Hepatocyte (in vitro differentiated cells): ENCODE data around the gene CRISPLD2. TPM values are rescaled to one million over a fixed set of nuclear protein-coding genes. Genes with fewer than 3 reads are reported as not detected.
A peak's percentile ranks its signal among the peaks of the same experiment; 100 is the strongest.

Experiments
- DNase-seq: peaks from one replicate; pipeline ENCODE4 v3.0.0-alpha.2; 2016; ENCODE audit warnings: low spot score
- H2AFZ ChIP-seq: fragments of 200-600 bp; sonication (generic); 2 replicates; pipeline ENCODE4 v1.6.0; 2016; ENCODE audit warnings: antibody characterized with exemption, mild to moderate bottlenecking
- H3K27ac ChIP-seq: fragments of 200-600 bp; sonication (generic); 2 replicates; pipeline ENCODE4 v1.5.1; 2016; ENCODE audit warnings: mild to moderate bottlenecking
- H3K27me3 ChIP-seq: fragments of 200-600 bp; sonication (generic); 2 replicates; pipeline ENCODE4 v1.6.1; 2016
- H3K36me3 ChIP-seq: fragments of 200-600 bp; sonication (generic); replicated peaks from 2 replicates; pipeline ENCODE4 v1.5.1; 2016; ENCODE audit warnings: low read depth; ENCODE audit not compliant: insufficient read depth
- H3K4me1 ChIP-seq: fragments of 200-600 bp; sonication (generic); 2 replicates; pipeline ENCODE4 v1.5.1; 2016; ENCODE audit warnings: mild to moderate bottlenecking, moderate library complexity; ENCODE audit not compliant: insufficient read depth
- H3K4me2 ChIP-seq: fragments of 200-600 bp; sonication (generic); 2 replicates; pipeline ENCODE4 v1.6.0; 2016
- H3K4me3 ChIP-seq: fragments of 200-600 bp; sonication (generic); 2 replicates; pipeline ENCODE4 v1.5.1; 2016; ENCODE audit warnings: mild to moderate bottlenecking
- H3K79me2 ChIP-seq: fragments of 200-600 bp; sonication (generic); 2 replicates; pipeline ENCODE4 v1.6.0; 2017; ENCODE audit warnings: mild to moderate bottlenecking
- H3K9me2 ChIP-seq: fragments of 200-600 bp; sonication (generic); replicated peaks from 2 replicates; pipeline ENCODE4 v1.6.0; 2017; ENCODE audit warnings: mild to moderate bottlenecking; ENCODE audit not compliant: insufficient read depth
- H3K9me3 ChIP-seq: fragments of 200-600 bp; sonication (generic); 2 replicates; pipeline ENCODE4 v1.5.1; 2016; ENCODE audit warnings: low read depth, mild to moderate bottlenecking
- H4K20me1 ChIP-seq: fragments of 200-600 bp; sonication (generic); 2 replicates; pipeline ENCODE4 v1.6.0; 2016; ENCODE audit warnings: mild to moderate bottlenecking; ENCODE audit not compliant: insufficient read depth, poor library complexity, severe bottlenecking
- CTCF ChIP-seq: fragments of 200-600 bp; sonication (generic); IDR thresholded peaks from 2 replicates; pipeline ENCODE4 v1.5.1; 2016; ENCODE audit warnings: antibody characterized with exemption, mild to moderate bottlenecking; ENCODE audit not compliant: poor library complexity
- EZH2 ChIP-seq: fragments of 200-600 bp; sonication (generic); IDR thresholded peaks from 2 replicates; pipeline ENCODE4 v1.6.1; 2016; ENCODE audit warnings: antibody characterized with exemption, mild to moderate bottlenecking, borderline replicate concordance
- EZH2phosphoT487 ChIP-seq: fragments of 200-600 bp; sonication (generic); IDR thresholded peaks from one replicate; pipeline ENCODE4 v1.6.1; 2018; ENCODE audit warnings: antibody characterized with exemption, mild to moderate bottlenecking, low read depth, moderate library complexity; ENCODE audit not compliant: unreplicated experiment, severe bottlenecking
- WGBS: methylation state at CpG from one replicate; pipeline ENCODE4 v1.1.6; 2016; ENCODE audit warnings: low lambda C conversion rate; ENCODE audit errors: missing lambda C conversion rate; 5-methylcytosine and 5-hydroxymethylcytosine counted together
- polyA plus RNA-seq: library from polyadenylated mRNA; unstranded; fragments of >200 nt; fragmentation: Nextera tagmentation; extraction: Ambion mirVana; gene quantifications from 2 replicates; pipeline ENCODE4 v1.2.1, GENCODE V29; 2016
- total RNA-seq: library from RNA; depleted of rRNA; stranded (reverse); fragments of >200 nt; gene quantifications from 2 replicates; pipeline ENCODE4 v1.2.3, GENCODE V29; 2014

Gene CRISPLD2
- total and polyA plus RNA-seq, 2 experiments from 2014 or later: 281 to 315 TPM

GRCh38 chr16:84786605-84787262 is 33.1 kb upstream of the CRISPLD2 start:
- Histone ChIP-seq H3K4me1 (peaks cover 28% of the 10 kb centered on the region), H3K9me2 (no peaks in the 10 kb centered on the region), H4K20me1 (no peaks in the 10 kb centered on the region), H2AFZ (no peak overlapping the region), H3K36me3 (no peaks in the 10 kb centered on the region), H3K9me3 (no peaks in the 10 kb centered on the region), H3K79me2 (no peaks in the 10 kb centered on the region), H3K27ac (peak overlapping the region; percentile 52), H3K4me3 (no peak overlapping the region), H3K4me2 (peak overlapping the region; percentile 46), H3K27me3 (no peaks in the 10 kb centered on the region)
- no peak for TF ChIP-seq CTCF
- no peak for TF ChIP-seq EZH2
- TF ChIP-seq EZH2phosphoT487: no peak
- no peak for DNase-seq
- 86% methylated on average over 13 of the region's 13 CpGs for WGBS

GRCh38 chr16:84787263-84787622 is 32.5 kb upstream of the CRISPLD2 start:
- peaks cover 28% of the 10 kb centered on the region for H3K4me1 ChIP-seq
- no peak for DNase-seq
- no peak overlapping the region for H3K4me3 ChIP-seq
- no peaks in the 10 kb centered on the region for H3K79me2 ChIP-seq
- H2AFZ ChIP-seq: no peak overlapping the region
- H3K9me2 ChIP-seq: no peaks in the 10 kb centered on the region
- no peaks in the 10 kb centered on the region for H3K9me3 ChIP-seq
- H3K4me2 ChIP-seq: peak overlapping the region; percentile 14
- 52% methylated on average over 5 of the region's 5 CpGs for WGBS
- H4K20me1 ChIP-seq: no peaks in the 10 kb centered on the region
- no peaks in the 10 kb centered on the region for H3K36me3 ChIP-seq
- TF ChIP-seq CTCF (no peak), EZH2phosphoT487 (no peak), EZH2 (no peak)
- H3K27ac ChIP-seq: peak overlapping the region; percentile 52
- no peaks in the 10 kb centered on the region for H3K27me3 ChIP-seq

GRCh38 chr16:84788920-84789391 is 30.8 kb upstream of the CRISPLD2 start:
- 82% methylated on average over 22 of the region's 22 CpGs for whole genome bisulfite sequencing
- DNase-seq: peak; percentile 64
- no peaks in the 10 kb centered on the region for H3K27me3 ChIP-seq
- H3K36me3 ChIP-seq: no peaks in the 10 kb centered on the region
- peaks cover 28% of the 10 kb centered on the region for H3K4me1 ChIP-seq
- no peaks in the 10 kb centered on the region for H3K9me2 ChIP-seq
- no peaks in the 10 kb centered on the region for H3K79me2 ChIP-seq
- H3K4me2 ChIP-seq: no peak overlapping the region
- no peak for TF ChIP-seq CTCF
- TF ChIP-seq EZH2phosphoT487: no peak
- no peak overlapping the region for H2AFZ ChIP-seq
- H3K9me3 ChIP-seq: no peaks in the 10 kb centered on the region
- H3K4me3 ChIP-seq: no peak overlapping the region
- H3K27ac ChIP-seq: peak overlapping the region; percentile 73
- H4K20me1 ChIP-seq: no peaks in the 10 kb centered on the region
